ENCODE results near the gene UBE2Z. TPM values are rescaled to one million over a fixed set of nuclear protein-coding genes. Genes with fewer than 3 reads are reported as not detected.
A peak's percentile ranks its signal among the peaks of the same experiment; 100 is the strongest.

The UBE2Z gene
- total RNA-seq, 2 experiments from 2014 or later: 60.5 to 61.6 TPM

DNA sequence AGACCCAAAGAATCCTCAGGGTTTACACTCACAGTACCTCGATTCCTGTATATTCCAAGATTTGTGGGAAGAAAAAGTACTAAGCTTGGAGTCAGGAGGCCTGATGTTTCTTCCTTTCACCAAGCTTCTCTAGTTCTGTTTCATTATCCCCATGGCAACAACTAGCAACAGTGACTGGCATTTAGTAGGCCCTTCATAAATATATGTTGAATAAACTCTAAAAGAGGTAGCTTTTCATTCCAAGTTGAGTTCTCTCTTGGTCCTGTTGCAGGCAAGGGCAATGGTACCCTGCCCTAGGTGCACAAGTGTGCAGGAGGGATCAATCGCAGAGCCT is 527 bp upstream of the UBE2Z start:
- ChIA-PET CTCF (interaction anchor here (0.6 to 1.2 kb wide), 4 partner anchors 14 to 430 kb away, joined by 3 to 4 read pairs (median 4); partner anchors contain the start of gene SNF8), POLR2A (interaction anchor here (0.8 to 4.9 kb wide), 8 partner anchors 8 to 66 kb away, joined by 3 to 112 read pairs (median 4); partner anchors contain the start of genes ATP5MC1 and SNF8)
- Histone ChIP-seq H3K27me3 (ENCODE audit: control insufficient read depth in 1 of 2, insufficient read depth in 2 of 2, low read length in 2 of 2) (no peaks in the 10 kb centered on the region), H3K36me3 (ENCODE audit: insufficient read depth, low read length) (peaks cover 23% of the 10 kb centered on the region), H3K4me3 (ENCODE audit: low read length) (peak overlapping the region; percentile 59), H3K4me1 (ENCODE audit: insufficient read depth, low read length) (peaks cover 33% of the 10 kb centered on the region), H3K9me3 (ENCODE audit: control insufficient read depth in 1 of 2, insufficient read depth in 1 of 2, low read length in 2 of 2) (no peaks in the 10 kb centered on the region), H3K27ac (ENCODE audit: low read depth in 1 of 2, low read length in 2 of 2) (peak overlapping the region; percentile 83 to 86)
- Mint-ChIP-seq H3K27ac (peak overlapping the region; percentile 99), H3K36me3 (ENCODE audit: low read depth) (peaks cover 45% of the 10 kb centered on the region), H3K4me3 (peak overlapping the region; percentile 95), H3K27me3 (no peaks in the 10 kb centered on the region), H3K4me1 (ENCODE audit: low read depth) (peaks cover 48% of the 10 kb centered on the region), H3K9me3 (no peaks in the 10 kb centered on the region)
- DNase-seq (peak in 1 of 14 experiments; percentile 53), ATAC-seq (ENCODE audit: poor library complexity) (peak; percentile 29)
- TF ChIP-seq CTCF (IDR thresholded peaks at IDR 0.05): no peak
- intact Hi-C loops (cut with DNase I, micrococcal nuclease): loop anchor here (1.0 to 2.0 kb wide), 2 partner anchors 15 to 37 kb away; partner anchors contain the start of genes ATP5MC1 (in 2 of the 2) and SNF8 (in 1 of the 2)

- Histone ChIP-seq H3K27me3 (ENCODE audit: control insufficient read depth in 1 of 2, insufficient read depth in 2 of 2, low read length in 2 of 2) (no peaks in the 10 kb centered on the region), H3K9me3 (ENCODE audit: control insufficient read depth in 1 of 2, insufficient read depth in 1 of 2, low read length in 2 of 2) (no peaks in the 10 kb centered on the region), H3K27ac (ENCODE audit: low read depth in 1 of 2, low read length in 2 of 2) (peak overlapping the region; percentile 73 to 86), H3K36me3 (ENCODE audit: insufficient read depth, low read length) (peaks cover 33% of the 10 kb centered on the region), H3K4me3 (ENCODE audit: low read length) (peak overlapping the region; percentile 59), H3K4me1 (ENCODE audit: insufficient read depth, low read length) (peaks cover 40% of the 10 kb centered on the region)
- no peaks in the 10 kb centered on the region for H3K9me3 Mint-ChIP-seq
- TF ChIP-seq CTCF (IDR thresholded peaks at IDR 0.05): no peak
- ChIA-PET POLR2A (interaction anchor here (1.5 to 4.9 kb wide), 3 partner anchors 11 to 36 kb away, joined by 4 to 112 read pairs (median 23); partner anchors contain the start of genes ATP5MC1 and SNF8), CTCF (interaction anchor here (0.6 to 1.5 kb wide), 3 partner anchors 24 to 83 kb away, joined by 4 to 7 read pairs (median 5); no protein-coding TSS in a partner anchor)
- H3K4me3 Mint-ChIP-seq: peak overlapping the region; percentile 95
- DNase-seq: peak; percentile 50 to 91 (median 76)
- peak overlapping the region; percentile 87 for H3K27ac Mint-ChIP-seq
- H3K4me1 Mint-ChIP-seq (ENCODE audit: low read depth): peaks cover 60% of the 10 kb centered on the region
- no peaks in the 10 kb centered on the region for H3K27me3 Mint-ChIP-seq
- H3K36me3 Mint-ChIP-seq (ENCODE audit: low read depth): peaks cover 57% of the 10 kb centered on the region
- intact Hi-C loops (cut with DNase I, micrococcal nuclease): loop anchor here (1.0 to 2.0 kb wide), 2 partner anchors 17 to 36 kb away; partner anchors contain the start of genes ATP5MC1 (in 2 of the 2) and SNF8 (in 1 of the 2)
- ATAC-seq (ENCODE audit: poor library complexity): peak; percentile 31
These were observed 717 bp downstream of the UBE2Z start for GRCh38 chr17:48908853-48909394.

DNA sequence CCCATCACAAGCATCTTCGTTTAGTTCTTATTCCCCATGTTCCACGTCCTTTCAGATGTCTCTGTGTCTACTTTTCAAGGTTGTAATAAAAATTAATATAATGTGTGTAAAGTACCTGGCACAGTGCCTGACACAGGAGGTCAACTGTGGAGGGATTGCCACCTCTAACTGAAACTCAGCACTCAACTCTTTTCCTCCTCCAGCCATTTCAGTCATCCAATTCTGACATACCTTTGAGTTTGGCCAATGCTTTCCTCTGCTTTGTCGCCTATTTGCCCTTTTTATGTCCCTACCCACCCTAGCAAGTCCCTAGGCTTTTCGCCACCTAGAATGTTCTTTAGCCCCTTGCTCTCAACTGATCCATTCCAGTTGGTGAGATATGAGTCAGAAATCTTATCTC is 1.6 kb downstream of the UBE2Z start:
- CTCF ChIA-PET: interaction anchor here (0.6 to 1.5 kb wide), 3 partner anchors 25 to 83 kb away, joined by 4 to 7 read pairs (median 5); no protein-coding TSS in a partner anchor
- Histone ChIP-seq H3K36me3 (ENCODE audit: insufficient read depth, low read length) (peaks cover 39% of the 10 kb centered on the region), H3K27ac (ENCODE audit: low read depth in 1 of 2, low read length in 2 of 2) (peak overlapping the region in 1 of 2 donors; percentile 73), H3K4me1 (ENCODE audit: insufficient read depth, low read length) (peaks cover 47% of the 10 kb centered on the region), H3K27me3 (ENCODE audit: control insufficient read depth in 1 of 2, insufficient read depth in 2 of 2, low read length in 2 of 2) (no peaks in the 10 kb centered on the region), H3K4me3 (ENCODE audit: low read length) (peak overlapping the region; percentile 59), H3K9me3 (ENCODE audit: control insufficient read depth in 1 of 2, insufficient read depth in 1 of 2, low read length in 2 of 2) (no peaks in the 10 kb centered on the region)
- TF ChIP-seq CTCF (IDR thresholded peaks at IDR 0.05): no peak
- H3K4me1 Mint-ChIP-seq (ENCODE audit: low read depth): peaks cover 69% of the 10 kb centered on the region
- no peaks in the 10 kb centered on the region for H3K9me3 Mint-ChIP-seq
- intact Hi-C loops (cut with DNase I, micrococcal nuclease): loop anchor here in 1 of 2 experiments (2.0 kb wide), 1 partner anchor 35 kb away; the partner anchor contains the start of gene SNF8
- H3K4me3 Mint-ChIP-seq: peak overlapping the region; percentile 95
- peak overlapping the region; percentile 87 for H3K27ac Mint-ChIP-seq
- DNase-seq (no peak), ATAC-seq (ENCODE audit: poor library complexity) (no peak)
- H3K27me3 Mint-ChIP-seq: no peaks in the 10 kb centered on the region
- H3K36me3 Mint-ChIP-seq (ENCODE audit: low read depth): peaks cover 65% of the 10 kb centered on the region
- POLR2A ChIA-PET: interaction anchor here (1.2 to 4.9 kb wide), 4 partner anchors 11 to 35 kb away, joined by 3 to 112 read pairs (median 14); partner anchors contain the start of genes ATP5MC1 and SNF8
